Nephron (organoid): Measurements from ENCODE around the gene SEC14L3.

Experiments used
- H3K27ac Mint-ChIP-seq, 3 experiments: 2 replicates each; pipeline ENCODE4 v1.8.0; 2020; ENCODE audit warnings: mixed read lengths in 3 of 3, mild to moderate bottlenecking in 2 of 3, moderate library complexity in 1 of 3
- H3K27me3 Mint-ChIP-seq: 2 replicates; pipeline ENCODE4 v1.8.0; 2021; ENCODE audit warnings: low read depth, mild to moderate bottlenecking, moderate library complexity, mixed read lengths
- H3K36me3 Mint-ChIP-seq: 2 replicates; pipeline ENCODE4 v1.8.0; 2020; ENCODE audit warnings: low read depth, mixed read lengths
- H3K4me1 Mint-ChIP-seq: 2 replicates; pipeline ENCODE4 v1.8.0; 2020; ENCODE audit warnings: mixed read lengths
- H3K4me3 Mint-ChIP-seq, 3 experiments: 2 replicates each; pipeline ENCODE4 v1.8.0; 2020; ENCODE audit warnings: mild to moderate bottlenecking in 3 of 3, mixed read lengths in 3 of 3, moderate library complexity in 2 of 3
- H3K9me3 Mint-ChIP-seq: 2 replicates; pipeline ENCODE4 v1.8.0; 2020; ENCODE audit warnings: mixed read lengths
- TF ChIP-seq, protein P1 (sequence below), 3 experiments: fragments of 200-600 bp; sonication (generic); IDR thresholded peaks; one replicate each; pipeline ENCODE4 v1.5.0; 2021; ENCODE audit warnings: antibody characterized with exemption in 3 of 3; ENCODE audit not compliant: unreplicated experiment in 3 of 3

SEC14L3 gene

DNA sequence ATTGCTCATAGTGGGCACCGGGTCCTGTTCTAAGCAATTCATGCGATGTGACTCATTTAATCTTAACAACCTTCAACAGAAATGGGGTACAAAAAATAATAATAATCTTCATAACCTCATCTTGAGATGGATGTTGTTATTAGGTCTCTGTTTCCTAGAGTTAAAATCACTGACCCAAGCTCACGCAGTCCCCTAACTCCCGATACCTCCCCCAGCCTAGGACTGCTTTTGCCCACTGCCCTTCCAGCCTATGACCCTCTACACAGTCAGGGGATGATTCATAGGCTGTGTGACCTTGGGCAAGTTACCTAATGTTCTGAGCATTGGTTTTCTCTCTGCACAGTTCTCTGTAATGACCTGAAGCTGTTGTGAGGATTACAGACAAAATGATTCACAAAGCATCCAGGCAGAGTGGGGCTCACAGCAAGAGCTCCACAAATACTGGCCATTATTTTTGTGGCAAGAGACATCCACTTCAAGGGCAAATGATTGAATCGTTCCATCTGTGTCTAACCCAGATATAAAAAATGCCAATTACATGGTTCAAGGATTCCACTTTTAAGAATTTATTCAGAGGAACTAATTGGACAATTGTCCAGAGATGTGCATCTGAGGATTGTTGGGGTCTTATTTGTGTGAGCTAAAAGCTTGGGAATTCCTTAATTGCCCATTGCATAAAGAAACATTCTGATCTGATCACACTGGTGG is 26.2 kb downstream of the SEC14L3 start:
- Mint-ChIP-seq H3K9me3 (no peaks in the 10 kb centered on the region), H3K36me3 (no peaks in the 10 kb centered on the region)
- TF ChIP-seq, protein P1, sequence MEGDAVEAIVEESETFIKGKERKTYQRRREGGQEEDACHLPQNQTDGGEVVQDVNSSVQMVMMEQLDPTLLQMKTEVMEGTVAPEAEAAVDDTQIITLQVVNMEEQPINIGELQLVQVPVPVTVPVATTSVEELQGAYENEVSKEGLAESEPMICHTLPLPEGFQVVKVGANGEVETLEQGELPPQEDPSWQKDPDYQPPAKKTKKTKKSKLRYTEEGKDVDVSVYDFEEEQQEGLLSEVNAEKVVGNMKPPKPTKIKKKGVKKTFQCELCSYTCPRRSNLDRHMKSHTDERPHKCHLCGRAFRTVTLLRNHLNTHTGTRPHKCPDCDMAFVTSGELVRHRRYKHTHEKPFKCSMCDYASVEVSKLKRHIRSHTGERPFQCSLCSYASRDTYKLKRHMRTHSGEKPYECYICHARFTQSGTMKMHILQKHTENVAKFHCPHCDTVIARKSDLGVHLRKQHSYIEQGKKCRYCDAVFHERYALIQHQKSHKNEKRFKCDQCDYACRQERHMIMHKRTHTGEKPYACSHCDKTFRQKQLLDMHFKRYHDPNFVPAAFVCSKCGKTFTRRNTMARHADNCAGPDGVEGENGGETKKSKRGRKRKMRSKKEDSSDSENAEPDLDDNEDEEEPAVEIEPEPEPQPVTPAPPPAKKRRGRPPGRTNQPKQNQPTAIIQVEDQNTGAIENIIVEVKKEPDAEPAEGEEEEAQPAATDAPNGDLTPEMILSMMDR (IDR thresholded peaks at IDR 0.05; ENCODE audit: unreplicated experiment in 3 of 3): no peak

DNA sequence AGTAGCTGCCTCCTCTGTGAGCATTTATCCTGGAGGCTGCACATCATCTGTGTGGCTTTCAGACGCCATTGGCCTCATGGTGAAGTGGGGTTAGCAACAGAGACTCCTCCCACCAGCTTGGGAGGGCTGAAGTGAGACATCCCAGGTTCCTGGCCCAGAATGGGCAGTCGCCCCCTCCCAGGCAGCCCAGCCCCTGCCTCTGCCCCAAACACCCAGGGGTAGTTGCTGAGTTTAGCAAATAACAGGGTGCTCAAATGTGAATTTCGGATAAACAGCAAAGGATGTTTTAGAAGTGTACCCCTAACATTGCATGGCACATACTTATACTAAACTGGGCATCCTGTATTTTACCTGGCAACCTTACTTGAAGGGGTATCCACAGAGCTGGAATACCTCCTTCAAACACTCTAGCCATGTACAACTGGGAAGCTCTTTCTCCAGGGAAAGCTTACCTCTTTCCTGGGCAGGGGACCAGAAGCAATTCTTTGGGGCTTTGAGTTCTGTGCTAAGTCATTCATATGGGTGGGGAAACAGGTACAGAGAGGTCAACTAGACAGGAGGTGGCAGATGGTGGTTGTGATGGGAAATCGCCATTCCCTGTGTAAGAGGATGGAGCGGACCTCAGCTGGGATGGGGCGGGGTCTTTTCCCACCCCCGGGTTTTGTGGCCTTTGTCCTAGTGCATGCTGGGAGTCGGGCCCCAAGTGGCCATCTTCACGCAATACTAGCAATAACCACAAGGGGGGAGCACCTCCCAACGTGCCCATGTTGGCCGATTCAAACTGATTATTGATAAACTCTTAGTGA is 27.0 kb downstream of the SEC14L3 start:
- Mint-ChIP-seq H3K27me3 (peaks cover 11% of the 10 kb centered on the region), H3K36me3 (no peaks in the 10 kb centered on the region), H3K4me3 (peak overlapping the region in 1 of 3 experiments; percentile 46), H3K4me1 (no peaks in the 10 kb centered on the region), H3K27ac (no peak overlapping the region), H3K9me3 (no peaks in the 10 kb centered on the region)
- TF ChIP-seq, protein P1 (IDR thresholded peaks at IDR 0.05; ENCODE audit: unreplicated experiment in 3 of 3): peak; percentile 71 to 80 (median 71)

More for the DNA sequence above, 26.2 kb downstream of the SEC14L3 start:
- H3K4me1 Mint-ChIP-seq: no peaks in the 10 kb centered on the region
- no peak overlapping the region for H3K27ac Mint-ChIP-seq
- peaks cover 11% of the 10 kb centered on the region for H3K27me3 Mint-ChIP-seq
- H3K4me3 Mint-ChIP-seq: no peak overlapping the region

DNA sequence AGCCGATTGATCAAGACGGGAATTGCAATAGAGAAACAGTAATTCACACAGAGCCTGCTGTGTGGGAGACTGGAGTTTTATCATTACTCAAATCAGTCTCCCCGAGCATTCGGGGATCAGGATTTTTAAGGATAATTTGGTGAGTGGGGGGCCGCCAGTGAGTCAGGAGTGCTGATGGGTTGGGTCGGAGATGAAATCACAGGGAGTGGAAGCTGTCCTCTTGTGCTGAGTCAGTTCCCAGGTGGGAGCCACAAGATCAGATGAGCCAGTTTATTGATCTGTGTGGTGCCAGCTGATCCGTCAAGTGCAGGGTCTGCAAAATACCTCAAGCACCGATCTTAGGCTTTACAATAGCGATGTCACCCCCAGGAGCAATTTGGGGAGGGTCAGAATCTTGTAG is 30.7 kb downstream of the SEC14L3 start:
- Mint-ChIP-seq H3K27ac (no peak overlapping the region), H3K27me3 (peaks cover 7% of the 10 kb centered on the region), H3K9me3 (no peaks in the 10 kb centered on the region), H3K4me3 (no peak overlapping the region), H3K36me3 (no peaks in the 10 kb centered on the region), H3K4me1 (no peaks in the 10 kb centered on the region)
- TF ChIP-seq, protein P1 (IDR thresholded peaks at IDR 0.05; ENCODE audit: unreplicated experiment in 3 of 3): no peak

DNA sequence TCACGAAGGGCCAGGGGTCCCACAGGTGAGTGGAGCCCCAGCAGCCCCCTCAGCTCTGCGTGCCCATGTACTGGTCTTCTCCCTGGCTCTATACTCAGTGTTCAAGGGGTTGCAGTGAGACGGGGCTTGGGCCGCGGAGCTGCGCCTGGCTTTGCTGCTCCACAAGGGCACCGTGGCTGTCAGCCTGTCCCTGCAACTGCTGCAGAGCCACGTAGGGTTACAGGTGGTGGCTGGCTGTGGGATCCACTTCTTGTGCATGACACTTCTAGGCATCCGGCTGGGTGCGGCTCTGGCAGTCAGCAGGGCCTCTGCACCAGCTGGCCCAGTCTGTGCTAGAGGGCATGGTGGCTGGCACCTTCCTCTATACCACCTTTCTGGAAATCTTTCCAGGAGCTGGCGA is 32.0 kb downstream of the SEC14L3 start:
- TF ChIP-seq, protein P1 (IDR thresholded peaks at IDR 0.05; ENCODE audit: unreplicated experiment in 3 of 3): no peak
- H3K27ac Mint-ChIP-seq: no peak overlapping the region
- H3K9me3 Mint-ChIP-seq: no peaks in the 10 kb centered on the region
- no peaks in the 10 kb centered on the region for H3K4me1 Mint-ChIP-seq
- H3K27me3 Mint-ChIP-seq: peaks cover 4% of the 10 kb centered on the region
- H3K4me3 Mint-ChIP-seq: no peak overlapping the region
- no peaks in the 10 kb centered on the region for H3K36me3 Mint-ChIP-seq

DNA sequence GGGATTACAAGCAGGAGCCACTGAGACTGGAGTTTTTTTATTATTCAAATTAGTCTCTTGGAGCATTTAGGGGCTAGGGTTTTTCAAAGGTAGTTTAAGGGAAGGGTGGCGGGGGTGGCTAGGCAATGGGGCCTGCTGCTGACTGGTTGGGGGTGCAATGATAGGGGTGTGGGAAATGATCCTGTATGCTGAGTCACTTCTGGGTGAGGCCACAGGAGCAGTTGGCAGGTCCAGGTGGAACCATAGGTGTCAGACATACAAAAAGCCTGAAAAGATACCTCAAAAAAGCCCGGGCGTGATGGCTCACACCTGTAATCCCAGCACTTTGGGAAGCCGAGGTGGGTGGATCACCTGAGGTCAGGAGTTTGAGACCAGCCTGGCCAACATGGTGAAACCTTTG is 32.6 kb downstream of the SEC14L3 start:
- H3K27me3 Mint-ChIP-seq: peaks cover 4% of the 10 kb centered on the region

More for the DNA sequence above, 32.6 kb downstream of the SEC14L3 start:
- Mint-ChIP-seq H3K9me3 (no peaks in the 10 kb centered on the region), H3K4me3 (no peak overlapping the region), H3K4me1 (no peaks in the 10 kb centered on the region), H3K36me3 (no peaks in the 10 kb centered on the region), H3K27ac (no peak overlapping the region)
- TF ChIP-seq, protein P1 (IDR thresholded peaks at IDR 0.05; ENCODE audit: unreplicated experiment in 3 of 3): no peak
